GM23248 (cell line): ENCODE results near the gene HOXC6.

ENCODE experiments used
- EZH2 ChIP-seq: fragments of 200-600 bp; sonication (generic); IDR thresholded peaks from 2 replicates; pipeline ENCODE4 v1.6.1; 2018; ENCODE audit warnings: antibody characterized with exemption, mild to moderate bottlenecking; ENCODE audit not compliant: insufficient read depth, poor library complexity, severe bottlenecking
- EZH2phosphoT487 ChIP-seq: fragments of 200-600 bp; sonication (generic); IDR thresholded peaks from 2 replicates; pipeline ENCODE4 v1.6.1; 2018; ENCODE audit warnings: antibody characterized with exemption, moderate library complexity, mild to moderate bottlenecking, low read depth; ENCODE audit not compliant: insufficient read depth

GRCh38 chr12:54053751-54054741, 25.8 kb downstream of the HOXC6 start, which contains the start of gene HOXC4:
- TF ChIP-seq EZH2, result no peak
- no peak for TF ChIP-seq EZH2phosphoT487
